GM23338 (cell line): Measurements from ENCODE around the gene AADAC.

Experiments used
- CTCF ChIP-seq, 2 experiments: fragments of 200-600 bp in 1 of 2; sonication (generic) in 1 of 2; conservative IDR thresholded peaks; 2 replicates each; pipeline versions ENCODE4 v1.5.1 to v1.6.1; 2016 to 2017; ENCODE audit warnings: antibody characterized with exemption in 2 of 2, low read depth in 2 of 2, mild to moderate bottlenecking in 2 of 2, moderate library complexity in 1 of 2
- EZH2 ChIP-seq: fragments of 200-600 bp; sonication (generic); IDR thresholded peaks from one replicate; pipeline ENCODE4 v1.8.0; 2017; ENCODE audit warnings: antibody characterized with exemption, mild to moderate bottlenecking, low read depth; ENCODE audit not compliant: unreplicated experiment
- POLR2AphosphoS5 ChIP-seq: IDR thresholded peaks from 2 replicates; pipeline ENCODE4 v1.6.1; 2016; ENCODE audit warnings: antibody characterized with exemption, low read depth

GRCh38 chr3:151794080-151794479 lies 19.8 kb upstream of the AADAC start:
- TF ChIP-seq CTCF (conservative IDR thresholded peaks at IDR 0.05; ENCODE audit: low read depth in 2 of 2), result no peak
- TF ChIP-seq EZH2, result no peak
- no peak for TF ChIP-seq POLR2AphosphoS5
